HL-60 (cell line): ENCODE data around the gene ANKRD13A.
"Not testable (repeated sequence)": the region's sequence is repeated elsewhere in the genome, so short reads cannot be mapped to it uniquely, and the experiment has no call there.

Experiments used
- CTCF ChIP-seq: IDR thresholded peaks from one replicate; pipeline ENCODE4 v1.5.1; 2011; ENCODE audit warnings: low read length, control low read depth, inconsistent platforms; ENCODE audit not compliant: insufficient read depth
- POLR2AphosphoS5 ChIP-seq: IDR thresholded peaks from 2 replicates; pipeline ENCODE4 v1.6.1; 2012; ENCODE audit warnings: low read depth
- REST ChIP-seq: IDR thresholded peaks from 2 replicates; pipeline ENCODE4 v1.6.1; 2012; ENCODE audit warnings: low read depth; ENCODE audit not compliant: insufficient replicate concordance

GRCh38 chr12:110049666-110050065, 50.4 kb downstream of the ANKRD13A start:
- TF ChIP-seq CTCF, POLR2AphosphoS5, REST: not testable (repeated sequence)
